ENCODE results near the gene NRN1L.

- TF ChIP-seq CTCF (IDR thresholded peaks at IDR 0.05; ENCODE audit: extremely low read depth in 1 of 2, insufficient read depth in 1 of 2, low read depth in 1 of 2, low read length in 2 of 2) (no peak), POLR2AphosphoS5 (IDR thresholded peaks at IDR 0.05; ENCODE audit: insufficient read depth, low read depth, low read length) (no peak), EZH2 (IDR thresholded peaks at IDR 0.05; ENCODE audit: borderline replicate concordance, low read depth, low read length, severe bottlenecking) (no peak), POLR2A (IDR thresholded peaks at IDR 0.05; ENCODE audit: low read depth, low read length) (no peak), MAX (IDR thresholded peaks at IDR 0.05; ENCODE audit: insufficient read depth, insufficient read length) (no peak), JUN (IDR thresholded peaks at IDR 0.05; ENCODE audit: borderline replicate concordance, insufficient read depth, insufficient read length, low read depth) (no peak), FOS (IDR thresholded peaks at IDR 0.05; ENCODE audit: borderline replicate concordance, insufficient read depth, low read length) (no peak), MYC (IDR thresholded peaks at IDR 0.05; ENCODE audit: low read depth, low read length) (no peak)
Observed at GRCh38 chr16:67893743-67894399, 9.2 kb downstream of the NRN1L start.
